Keratinocyte (primary cell): ENCODE results near the gene ATMIN. TPM values are rescaled to one million over a fixed set of nuclear protein-coding genes. Genes with fewer than 3 reads are reported as not detected.

ENCODE experiments used
- DNase-seq: peaks from one replicate; pipeline ENCODE4 v3.0.0-alpha.2; 2011; ENCODE audit warnings: low read depth, missing footprints, low spot score
- FAIRE-seq: peaks from 2 replicates; lab custom pipeline; 2011; peaks lifted over from hg19 to GRCh38; lab: Jason Lieb, UNC
- H2AFZ ChIP-seq: 2 replicates; pipeline ENCODE4 v1.6.0; 2012; ENCODE audit warnings: low read length, control low read depth, inconsistent platforms; ENCODE audit not compliant: control insufficient read depth
- H3K27ac ChIP-seq: 2 replicates; pipeline ENCODE4 v1.5.1; 2011; ENCODE audit warnings: low read length; ENCODE audit not compliant: control insufficient read depth, insufficient read depth
- H3K27me3 ChIP-seq: 3 replicates; pipeline ENCODE4 v1.6.0; 2011; ENCODE audit warnings: low read length; ENCODE audit not compliant: control insufficient read depth, insufficient read depth; ENCODE audit errors: extremely low read depth
- H3K36me3 ChIP-seq, 2 experiments: 2 replicates in 1 of 2; 3 replicates in 1 of 2; pipeline ENCODE4 v1.5.1; 2011; ENCODE audit warnings: low read length in 2 of 2, mild to moderate bottlenecking in 1 of 2; ENCODE audit not compliant: control insufficient read depth in 2 of 2, insufficient read depth in 2 of 2; ENCODE audit errors: extremely low read depth in 1 of 2
- H3K4me1 ChIP-seq: 3 replicates; pipeline ENCODE4 v1.5.1; 2011; ENCODE audit warnings: low read length; ENCODE audit not compliant: control insufficient read depth, insufficient read depth; ENCODE audit errors: extremely low read depth
- H3K4me2 ChIP-seq: 3 replicates; pipeline ENCODE4 v1.6.0; 2011; ENCODE audit warnings: low read depth, low read length; ENCODE audit not compliant: control insufficient read depth, insufficient read depth; ENCODE audit errors: extremely low read depth
- H3K4me3 ChIP-seq, 3 experiments: fragments of 200-600 bp in 1 of 3; sonication (generic) in 1 of 3; 2 replicates in 2 of 3; 3 replicates in 1 of 3; pipeline ENCODE4 v1.5.1; 2011 to 2016; ENCODE audit warnings: low read length in 3 of 3, mild to moderate bottlenecking in 3 of 3, control low read depth in 2 of 3, inconsistent platforms in 1 of 3, low read depth in 1 of 3, mixed read lengths in 1 of 3, mixed run types in 1 of 3, moderate library complexity in 1 of 3; ENCODE audit not compliant: control insufficient read depth in 2 of 3, insufficient read depth in 2 of 3; ENCODE audit errors: extremely low read depth in 1 of 3
- H3K79me2 ChIP-seq: 2 replicates; pipeline ENCODE4 v1.6.0; 2012; ENCODE audit warnings: low read length; ENCODE audit not compliant: control insufficient read depth, insufficient read depth
- H3K9ac ChIP-seq: 3 replicates; pipeline ENCODE4 v1.6.0; 2011; ENCODE audit warnings: low read length; ENCODE audit not compliant: control insufficient read depth, insufficient read depth; ENCODE audit errors: extremely low read depth
- H3K9me1 ChIP-seq: 3 replicates; pipeline ENCODE4 v1.6.0; 2011; ENCODE audit warnings: low read length; ENCODE audit not compliant: control insufficient read depth, insufficient read depth; ENCODE audit errors: extremely low read depth
- H3K9me3 ChIP-seq: 2 replicates; pipeline ENCODE4 v1.5.1; 2012; ENCODE audit warnings: low read depth, low read length; ENCODE audit not compliant: control insufficient read depth
- H4K20me1 ChIP-seq: 3 replicates; pipeline ENCODE4 v1.6.0; 2011; ENCODE audit warnings: low read length; ENCODE audit not compliant: control insufficient read depth, insufficient read depth; ENCODE audit errors: extremely low read depth
- CTCF ChIP-seq, 3 experiments: IDR thresholded peaks in 1 of 3; conservative IDR thresholded peaks in 1 of 3; optimal IDR thresholded peaks in 1 of 3; 2 replicates in 2 of 3; 3 replicates in 1 of 3; pipeline versions ENCODE3 to v1.5.1; 2011; ENCODE audit warnings: low read length in 3 of 3, mild to moderate bottlenecking in 3 of 3, moderate library complexity in 2 of 3, control low read depth in 1 of 3, inconsistent platforms in 1 of 3; ENCODE audit not compliant: insufficient read depth in 2 of 3; ENCODE audit errors: extremely low read depth in 1 of 3
- EZH2 ChIP-seq: IDR thresholded peaks from one replicate; pipeline ENCODE4 v1.6.1; 2012; ENCODE audit warnings: inconsistent platforms, mild to moderate bottlenecking, low read length, moderate library complexity
- dilution Hi-C: fragments of 300-500 bp; cut with MboI; formaldehyde crosslinking; loops from one replicate; pipeline ENCODE4 v1.7.0; 2020; ENCODE audit warnings: low sequenced_read_pairs; ENCODE audit not compliant: extremely low pct_ligation_motif_present
- polyA plus RNA-seq, 5 experiments: library from polyadenylated mRNA; depleted of rRNA in 3 of 5; stranded (reverse) in 3 of 5; stranded (forward) in 1 of 5; unstranded in 1 of 5; fragments of >200 nt; gene quantifications; 1 replicate in 1 of 5; 2 replicates in 3 of 5; 3 replicates in 1 of 5; pipeline versions ENCODE4 v1.2.1 to v1.2.3, GENCODE V29; 2011 to 2012; ENCODE audit warnings: missing spikeins in 2 of 5, low read depth in 1 of 5, low replicate concordance in 1 of 5

Gene ATMIN
- polyA plus RNA-seq, 1 donor (not counting 4 experiments of a cell fraction or from before 2014, with no cell fraction given) = 31.2 TPM

- dilution Hi-C loops = no loop called here
- H3K79me2 ChIP-seq = peaks cover 63% of the 10 kb centered on the region
- H3K9me3 ChIP-seq = no peaks in the 10 kb centered on the region
- TF ChIP-seq EZH2 = no peak
- no peak for TF ChIP-seq CTCF (optimal IDR thresholded peaks at IDR 0.05 in 1 of 3, IDR thresholded peaks at IDR 0.05 in 1 of 3, conservative IDR thresholded peaks at IDR 0.05 in 1 of 3; ENCODE audit: extremely low read depth in 1 of 3, insufficient read depth in 2 of 3, low read length in 3 of 3)
- H3K27ac ChIP-seq = peak overlapping the region; percentile 99
- H3K4me1 ChIP-seq = peaks cover 18% of the 10 kb centered on the region
- peak overlapping the region; percentile 98 for H3K9ac ChIP-seq
- no peaks in the 10 kb centered on the region for H3K27me3 ChIP-seq
- H4K20me1 ChIP-seq = no peaks in the 10 kb centered on the region
- FAIRE-seq = no peak
- no peak for DNase-seq
- H3K9me1 ChIP-seq = peaks cover 3% of the 10 kb centered on the region
- peaks cover 2 to 6% of the 10 kb centered on the region in 2 experiments for H3K36me3 ChIP-seq
- H2AFZ ChIP-seq = no peak overlapping the region
- peak overlapping the region; percentile 88 for H3K4me2 ChIP-seq
- H3K4me3 ChIP-seq = peak overlapping the region in 2 of 3 experiments; percentile 79 to 85
Observed at GRCh38 chr16:81008505-81008789, 27.2 kb upstream of the ATMIN start.

- Histone ChIP-seq H4K20me1 (no peaks in the 10 kb centered on the region), H3K4me3 (no peak overlapping the region), H3K36me3 (peaks cover 5 to 23% of the 10 kb centered on the region in 2 experiments), H3K27me3 (no peaks in the 10 kb centered on the region), H3K27ac (no peak overlapping the region), H3K79me2 (peaks cover 31% of the 10 kb centered on the region), H3K4me1 (no peaks in the 10 kb centered on the region), H3K9ac (no peak overlapping the region), H3K9me3 (no peaks in the 10 kb centered on the region), H3K4me2 (no peak overlapping the region), H2AFZ (no peak overlapping the region), H3K9me1 (no peaks in the 10 kb centered on the region)
- FAIRE-seq (no peak), DNase-seq (no peak)
- no peak for TF ChIP-seq EZH2
- no peak for TF ChIP-seq CTCF (optimal IDR thresholded peaks at IDR 0.05 in 1 of 3, IDR thresholded peaks at IDR 0.05 in 1 of 3, conservative IDR thresholded peaks at IDR 0.05 in 1 of 3; ENCODE audit: extremely low read depth in 1 of 3, insufficient read depth in 2 of 3, low read length in 3 of 3)
- dilution Hi-C loops = no loop called here
Observed at GRCh38 chr16:81012974-81013373, 22.7 kb upstream of the ATMIN start.
